Measurements from ENCODE around the gene OSBPL5. TPM values are rescaled to one million over a fixed set of nuclear protein-coding genes. Genes with fewer than 3 reads are reported as not detected.

The OSBPL5 gene
- total and polyA plus RNA-seq, 5 experiments from 2014 or later: 4.4 to 18.3 (median 5.5) TPM

- Mint-ChIP-seq H3K4me1 (peaks cover 31 to 56% (median 50%) of the 10 kb centered on the region in 4 donors), H3K27ac (peak overlapping the region in 2 of 10 donors; percentile 29 to 34), H3K9me3 (no peaks in the 10 kb centered on the region), H3K27me3 (peaks cover 0 to 9% (median 2%) of the 10 kb centered on the region in 5 donors), H3K4me3 (peak overlapping the region; percentile 62 to 93 (median 86)), H3K36me3 (no peaks in the 10 kb centered on the region)
- no peak for DNase-seq
- ATAC-seq: peak; percentile 46 to 58
- POLR2A ChIA-PET: no interaction called here
These were observed 458 bp downstream of the OSBPL5 start for GRCh38 chr11:3164552-3165151.

GRCh38 chr11:3164138-3164551 is 965 bp downstream of the OSBPL5 start:
- Mint-ChIP-seq H3K4me1 (peaks cover 31 to 56% (median 49%) of the 10 kb centered on the region in 4 donors), H3K4me3 (peak overlapping the region; percentile 79 to 93 (median 86)), H3K27me3 (peaks cover 0 to 9% (median 2%) of the 10 kb centered on the region in 5 donors), H3K9me3 (no peaks in the 10 kb centered on the region), H3K27ac (peak overlapping the region in 8 of 10 donors; percentile 8 to 78 (median 56)), H3K36me3 (no peaks in the 10 kb centered on the region)
- POLR2A ChIA-PET: no interaction called here
- DNase-seq (peak in 2 of 10 donors; percentile 40 to 61), ATAC-seq (peak; percentile 34 to 38)

DNA sequence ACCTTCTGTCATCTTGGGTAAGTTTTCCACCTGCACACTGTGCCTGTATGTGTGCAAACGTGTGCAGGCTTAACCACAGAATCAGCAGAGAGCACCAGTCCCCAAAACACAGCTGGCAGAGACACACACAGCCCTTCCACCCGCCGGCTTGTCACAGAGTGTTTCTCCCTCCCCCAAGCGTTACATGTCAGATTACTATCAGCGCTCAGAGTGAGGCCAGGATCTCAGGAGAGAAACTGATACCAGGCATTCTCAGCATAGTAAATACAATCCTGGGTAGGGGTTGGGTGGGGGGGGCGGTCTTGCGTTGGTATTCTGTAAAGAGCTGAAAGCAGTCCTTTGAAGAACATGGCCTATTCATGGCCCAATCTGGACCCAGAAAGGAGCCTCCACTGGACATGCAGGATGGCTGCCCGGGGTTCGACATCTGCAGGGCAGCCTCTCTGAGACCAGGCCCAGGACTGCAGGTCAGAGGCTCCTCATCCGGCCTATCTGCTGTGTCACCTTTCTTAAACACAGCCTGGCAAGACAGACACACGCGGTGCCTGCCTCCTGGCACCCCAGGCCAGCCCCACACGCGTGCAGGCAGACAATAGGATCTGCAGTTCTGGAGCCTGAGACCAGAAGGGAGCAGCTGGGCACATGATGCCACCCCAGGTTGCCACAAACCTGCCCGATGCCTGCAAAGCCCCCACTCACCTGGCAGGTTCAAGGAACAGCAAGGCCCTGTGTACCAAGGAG is 1.7 kb downstream of the OSBPL5 start:
- POLR2A ChIA-PET: no interaction called here
- DNase-seq: peak in 1 of 10 donors; percentile 58
- Mint-ChIP-seq H3K9me3 (no peaks in the 10 kb centered on the region), H3K4me3 (peak overlapping the region; percentile 79 to 93 (median 86)), H3K27ac (peak overlapping the region in 9 of 10 donors; percentile 25 to 78 (median 58)), H3K4me1 (peaks cover 33 to 60% (median 51%) of the 10 kb centered on the region in 4 donors), H3K27me3 (peaks cover 0 to 9% (median 2%) of the 10 kb centered on the region in 5 donors), H3K36me3 (peaks cover 0 to 2% (median 2%) of the 10 kb centered on the region in 3 donors)
- ATAC-seq: peak in 1 of 2 donors; percentile 23

DNA sequence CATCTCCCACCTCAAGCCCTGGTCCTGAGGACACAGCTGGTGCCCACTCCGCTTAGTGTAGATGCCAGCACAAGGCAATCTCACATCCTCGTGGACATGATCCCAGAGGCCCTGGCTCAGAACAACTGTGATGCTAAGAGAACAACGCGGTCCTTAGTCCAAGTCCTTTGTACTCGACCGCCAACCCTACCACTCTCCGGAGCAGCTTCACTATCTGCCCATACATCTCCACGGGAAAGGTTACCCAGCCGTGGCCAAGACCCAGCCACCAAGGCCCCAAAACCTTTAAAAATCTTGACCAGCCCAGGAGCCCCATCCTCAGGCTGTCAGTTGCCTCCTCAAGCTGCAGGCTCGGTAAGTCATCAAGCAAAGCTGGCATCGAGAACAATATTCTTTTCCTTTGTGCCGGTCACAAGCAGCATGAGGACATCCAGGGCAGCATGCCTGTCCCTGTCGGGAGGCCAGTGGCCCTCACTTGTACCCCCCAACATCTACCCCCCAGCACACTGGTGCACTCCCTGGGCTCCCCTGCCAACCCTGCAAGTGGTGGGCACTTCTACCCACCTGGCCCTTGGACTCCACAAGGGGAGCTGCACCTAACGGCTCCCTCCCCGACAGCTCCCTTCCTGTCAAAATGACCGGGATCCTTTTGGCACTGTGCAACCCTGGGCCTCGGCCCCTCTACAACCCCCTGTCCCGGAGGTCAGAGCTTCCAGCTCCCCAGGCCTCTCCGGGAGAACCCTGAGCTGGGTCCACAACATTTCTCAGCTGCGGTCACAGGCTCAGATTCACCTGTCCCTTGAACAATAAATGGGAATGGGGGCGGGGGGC is 2.5 kb downstream of the OSBPL5 start:
- ATAC-seq: no peak
- H3K27ac Mint-ChIP-seq: peak overlapping the region in 5 of 10 donors; percentile 21 to 66 (median 54)
- peaks cover 39 to 68% (median 56%) of the 10 kb centered on the region in 4 donors for H3K4me1 Mint-ChIP-seq
- H3K4me3 Mint-ChIP-seq: peak overlapping the region; percentile 62 to 93 (median 86)
- DNase-seq: peak in 1 of 10 donors; percentile 48
- H3K9me3 Mint-ChIP-seq: no peaks in the 10 kb centered on the region
- H3K36me3 Mint-ChIP-seq: peaks cover 0 to 4% (median 3%) of the 10 kb centered on the region in 3 donors
- H3K27me3 Mint-ChIP-seq: peaks cover 0 to 9% (median 2%) of the 10 kb centered on the region in 5 donors
- POLR2A ChIA-PET: interaction anchor here (0.6 kb wide), 1 partner anchor 46 kb away, joined by 4 read pairs; no protein-coding TSS in a partner anchor

DNA sequence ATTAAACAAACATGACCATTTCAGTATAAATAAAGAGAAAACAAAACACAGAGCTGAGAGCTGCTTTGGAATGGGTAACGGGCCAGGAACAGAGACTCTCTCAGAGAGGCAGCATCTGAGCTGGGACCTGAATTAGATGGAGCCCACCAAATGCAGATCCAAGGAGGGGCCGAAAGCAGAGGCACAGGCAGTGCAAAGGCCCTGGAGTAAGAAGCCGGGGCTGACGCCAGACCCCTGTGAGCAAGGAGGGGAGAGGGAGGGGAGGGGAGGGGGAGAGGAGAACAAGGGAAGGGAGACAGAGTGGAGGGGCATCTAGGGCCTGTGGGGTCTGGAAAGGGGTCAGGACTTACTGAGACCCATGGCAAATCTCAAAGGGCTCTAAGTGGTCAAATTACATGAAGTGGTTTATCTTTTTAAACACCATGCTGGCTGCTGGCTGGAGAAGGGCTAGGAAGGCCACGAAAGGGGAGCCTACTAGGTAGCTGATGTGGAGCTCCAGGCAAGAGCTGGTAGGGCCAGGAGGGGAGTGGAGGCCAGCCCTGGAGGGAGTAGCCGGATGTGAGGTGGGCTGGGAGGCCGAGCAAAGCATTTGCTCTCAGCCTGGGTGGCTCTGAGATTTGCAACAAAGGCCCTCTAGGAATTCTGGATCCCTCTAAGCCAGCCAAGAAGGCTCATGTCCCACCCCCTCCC is 3.2 kb downstream of the OSBPL5 start:
- Mint-ChIP-seq H3K27me3 (peaks cover 0 to 9% (median 2%) of the 10 kb centered on the region in 5 donors), H3K4me3 (peak overlapping the region in 8 of 10 donors; percentile 18 to 92 (median 44)), H3K4me1 (peaks cover 45 to 76% (median 62%) of the 10 kb centered on the region in 4 donors), H3K9me3 (no peaks in the 10 kb centered on the region), H3K27ac (peak overlapping the region in 5 of 10 donors; percentile 19 to 75 (median 52)), H3K36me3 (peaks cover 0 to 4% (median 3%) of the 10 kb centered on the region in 3 donors)
- DNase-seq (peak in 1 of 10 donors; percentile 57), ATAC-seq (no peak)
- POLR2A ChIA-PET: no interaction called here

DNA sequence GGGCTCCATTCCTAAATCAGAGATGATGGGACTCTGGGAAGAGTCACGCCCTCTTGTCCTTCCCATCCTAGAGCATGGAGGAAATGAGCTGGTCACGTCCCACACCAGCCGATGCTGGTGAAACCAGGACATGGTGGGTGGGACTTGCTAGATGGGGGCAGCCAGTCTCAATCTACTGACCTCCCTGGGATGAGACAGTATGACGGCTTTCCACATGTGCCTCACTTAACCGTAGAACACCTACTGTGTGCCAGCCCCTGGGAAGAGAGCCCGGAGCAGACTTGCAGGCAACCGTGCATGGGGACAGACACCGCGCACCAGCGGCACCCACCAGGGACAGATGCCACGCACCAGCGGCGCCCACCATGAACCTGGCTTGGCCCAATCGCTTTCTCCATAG is 3.8 kb downstream of the OSBPL5 start:
- POLR2A ChIA-PET: interaction anchor here (0.5 kb wide), 1 partner anchor 56 kb away, joined by 5 read pairs; no protein-coding TSS in a partner anchor
- H3K27ac Mint-ChIP-seq: peak overlapping the region in 4 of 10 donors; percentile 19 to 72 (median 38)
- DNase-seq (peak in 1 of 10 donors; percentile 35), ATAC-seq (no peak)
- H3K27me3 Mint-ChIP-seq: peaks cover 0 to 9% (median 0%) of the 10 kb centered on the region in 5 donors
- H3K36me3 Mint-ChIP-seq: peaks cover 0 to 4% (median 3%) of the 10 kb centered on the region in 3 donors
- no peaks in the 10 kb centered on the region for H3K9me3 Mint-ChIP-seq
- peak overlapping the region in 8 of 10 donors; percentile 3 to 92 (median 60) for H3K4me3 Mint-ChIP-seq
- H3K4me1 Mint-ChIP-seq: peaks cover 45 to 80% (median 65%) of the 10 kb centered on the region in 4 donors

- ATAC-seq (no peak), DNase-seq (peak in 1 of 10 donors; percentile 52)
- Mint-ChIP-seq H3K4me3 (peak overlapping the region; percentile 50 to 92 (median 60)), H3K27ac (peak overlapping the region in 1 of 10 donors; percentile 15), H3K4me1 (peaks cover 45 to 82% (median 66%) of the 10 kb centered on the region in 4 donors), H3K36me3 (peaks cover 0 to 4% (median 3%) of the 10 kb centered on the region in 3 donors), H3K9me3 (no peaks in the 10 kb centered on the region), H3K27me3 (peaks cover 0 to 6% (median 0%) of the 10 kb centered on the region in 5 donors)
- POLR2A ChIA-PET: interaction anchor here (0.5 kb wide), 1 partner anchor 57 kb away, joined by 5 read pairs; no protein-coding TSS in a partner anchor
These were observed 4.7 kb downstream of the OSBPL5 start for GRCh38 chr11:3160252-3161031.

DNA sequence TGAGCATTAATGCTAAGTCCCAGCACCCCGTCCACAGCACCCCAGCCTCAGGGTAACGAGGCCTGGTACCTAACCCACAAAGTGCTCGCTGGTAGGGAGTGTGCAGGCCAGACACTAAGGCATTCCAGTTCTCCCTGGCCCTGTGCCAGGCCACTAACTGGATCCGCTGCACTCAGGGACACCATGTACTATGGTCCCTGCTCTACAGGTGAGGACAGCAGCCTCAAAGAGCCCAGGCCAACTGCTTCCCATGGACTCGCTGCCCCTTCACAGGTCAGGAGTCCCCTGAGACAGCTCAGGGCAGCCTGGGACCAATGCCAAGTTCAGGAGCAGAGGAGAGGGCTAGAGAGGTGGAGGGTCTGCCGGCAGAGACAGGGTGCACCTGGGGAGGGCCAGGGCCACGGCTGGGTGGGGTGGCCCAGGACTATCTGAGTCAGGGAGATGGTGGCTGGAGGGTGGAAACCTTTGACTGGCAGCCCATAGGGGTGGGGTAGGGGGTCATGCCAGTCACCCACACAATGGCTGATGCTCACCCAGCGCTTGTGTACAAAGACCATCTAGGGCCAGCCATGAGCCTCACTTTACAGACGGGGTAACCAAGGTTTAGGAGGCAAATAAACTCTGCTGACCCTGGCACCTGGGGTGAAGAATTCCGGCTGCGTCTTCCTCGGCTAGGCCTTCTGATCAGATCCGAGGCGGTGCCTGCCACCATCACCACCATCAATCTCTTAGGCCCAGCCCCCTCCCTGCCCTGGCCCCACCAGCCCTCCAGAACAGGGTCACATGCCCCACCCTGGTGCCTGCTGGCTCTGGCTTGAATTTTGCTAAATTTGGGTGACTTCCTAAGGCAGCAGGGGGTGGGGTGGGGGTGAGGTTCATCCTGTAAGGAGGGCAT is 5.6 kb downstream of the OSBPL5 start:
- ATAC-seq (no peak), DNase-seq (peak in 1 of 10 donors; percentile 2)
- Mint-ChIP-seq H3K27me3 (peaks cover 0 to 6% (median 0%) of the 10 kb centered on the region in 5 donors), H3K9me3 (no peaks in the 10 kb centered on the region), H3K27ac (peak overlapping the region in 1 of 10 donors; percentile 71), H3K36me3 (peaks cover 0 to 4% (median 3%) of the 10 kb centered on the region in 3 donors), H3K4me3 (peak overlapping the region in 5 of 10 donors; percentile 22 to 92 (median 60)), H3K4me1 (peaks cover 45 to 82% (median 66%) of the 10 kb centered on the region in 4 donors)
- POLR2A ChIA-PET: no interaction called here

DNA sequence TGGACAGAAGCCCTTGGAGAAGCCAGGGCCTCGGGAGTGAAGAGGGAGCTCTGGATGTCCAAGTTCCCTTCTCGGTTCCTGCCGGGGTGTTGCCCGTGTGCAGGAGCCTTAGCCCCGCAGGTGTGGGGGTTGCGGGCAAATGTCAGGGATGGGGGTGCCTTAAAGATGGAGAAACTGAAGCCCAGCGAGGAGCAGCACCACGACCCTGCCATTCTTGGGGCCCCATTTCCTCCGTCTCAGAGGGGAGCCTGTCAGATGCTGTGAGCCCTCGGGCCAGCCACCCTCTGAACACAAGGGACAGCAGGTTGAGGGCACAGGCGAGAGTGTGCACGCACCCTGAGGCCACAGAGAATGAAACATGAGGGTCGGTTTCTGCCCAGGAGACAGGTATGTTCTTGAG is 6.3 kb downstream of the OSBPL5 start:
- Mint-ChIP-seq H3K4me3 (peak overlapping the region in 2 of 10 donors; percentile 50 to 56), H3K36me3 (peaks cover 0 to 4% (median 3%) of the 10 kb centered on the region in 3 donors)
- POLR2A ChIA-PET: no interaction called here

DNA sequence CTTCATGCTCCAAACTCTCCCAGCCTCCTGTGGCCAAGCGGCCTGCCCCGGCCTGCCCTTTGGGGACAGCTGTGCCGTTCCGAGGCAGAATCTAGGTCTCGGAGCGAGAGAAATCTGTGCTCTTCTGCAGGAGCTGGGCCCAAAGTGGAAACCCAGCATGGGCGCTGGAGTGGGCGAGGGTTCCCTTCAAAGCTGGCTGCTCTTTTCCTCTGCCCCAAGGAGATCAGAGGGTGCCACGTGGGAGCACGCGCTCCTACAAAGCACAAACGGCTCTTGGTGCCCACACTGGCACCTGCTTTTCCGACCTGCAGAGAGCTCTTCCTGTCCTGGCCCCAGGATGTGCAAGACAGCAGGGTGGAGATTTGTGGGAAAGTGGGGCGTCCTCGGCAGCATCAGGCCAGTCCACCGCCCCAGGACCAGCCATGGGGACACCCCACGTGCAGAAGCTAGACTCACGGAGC is 6.9 kb downstream of the OSBPL5 start:
- Mint-ChIP-seq H3K27ac (peak overlapping the region in 6 of 10 donors; percentile 17 to 76 (median 55)), H3K27me3 (peaks cover 0 to 6% (median 0%) of the 10 kb centered on the region in 5 donors), H3K9me3 (no peaks in the 10 kb centered on the region), H3K4me3 (peak overlapping the region in 5 of 10 donors; percentile 22 to 80 (median 50)), H3K36me3 (peaks cover 0 to 6% (median 3%) of the 10 kb centered on the region in 3 donors), H3K4me1 (peaks cover 38 to 73% (median 60%) of the 10 kb centered on the region in 4 donors)
- DNase-seq: peak in 1 of 10 donors; percentile 1
- POLR2A ChIA-PET: no interaction called here
- ATAC-seq: no peak

More for the DNA sequence above, 6.3 kb downstream of the OSBPL5 start:
- H3K27ac Mint-ChIP-seq: peak overlapping the region in 3 of 10 donors; percentile 71 to 76 (median 73)
- peaks cover 0 to 6% (median 0%) of the 10 kb centered on the region in 5 donors for H3K27me3 Mint-ChIP-seq
- H3K4me1 Mint-ChIP-seq: peaks cover 43 to 79% (median 64%) of the 10 kb centered on the region in 4 donors
- DNase-seq (peak in 1 of 10 donors; percentile 1), ATAC-seq (no peak)
- H3K9me3 Mint-ChIP-seq: no peaks in the 10 kb centered on the region

Data from naive thymus-derived CD8-positive, alpha-beta T cell (primary cell).